HepG2 (cell line): Measurements from ENCODE around the gene BMPR2. TPM values are rescaled to one million over a fixed set of nuclear protein-coding genes. Genes with fewer than 3 reads are reported as not detected.

Experiments
- HOXD1 ChIP-seq: sonication (generic); formaldehyde crosslinking; IDR thresholded peaks from 2 replicates; pipeline ENCODE4 v1.5.0; 2020; ENCODE audit warnings: missing genetic modification reagents
- MAFF ChIP-seq: IDR thresholded peaks from 2 replicates; pipeline ENCODE4 v1.6.1; 2011; ENCODE audit warnings: low read depth, low read length, improper control_type of control experiment
- MLLT10 ChIP-seq: sonication (generic); formaldehyde crosslinking; IDR thresholded peaks from 2 replicates; pipeline ENCODE4 v1.4.0; 2020; ENCODE audit warnings: missing genetic modification reagents
- NFE2L1 ChIP-seq: sonication (generic); formaldehyde crosslinking; IDR thresholded peaks from 2 replicates; pipeline ENCODE4 v1.4.0; 2020; ENCODE audit warnings: missing genetic modification reagents, mild to moderate bottlenecking, borderline replicate concordance
- POLR2A ChIP-seq, 2 experiments: IDR thresholded peaks; 2 replicates each; pipeline ENCODE4 v1.6.1; 2011; ENCODE audit warnings: low read depth in 2 of 2, low read length in 2 of 2, mild to moderate bottlenecking in 1 of 2, moderate library complexity in 1 of 2; ENCODE audit not compliant: insufficient read depth in 1 of 2
- RBAK ChIP-seq: sonication (generic); formaldehyde crosslinking; IDR thresholded peaks from 2 replicates; pipeline ENCODE4 v1.5.1; 2020; ENCODE audit warnings: mild to moderate bottlenecking, missing genetic modification reagents
- SRSF1 ChIP-seq: fragments of 200-400 bp; formaldehyde crosslinking; optimal IDR thresholded peaks from 2 replicates; pipeline ENCODE3; 2017; ENCODE audit warnings: mild to moderate bottlenecking, low read depth, low read length, moderate library complexity
- ZBTB44 ChIP-seq: sonication (generic); formaldehyde crosslinking; IDR thresholded peaks from 2 replicates; pipeline ENCODE4 v1.4.0; 2020; ENCODE audit warnings: missing genetic modification reagents
- ZMYM4 ChIP-seq: sonication (generic); formaldehyde crosslinking; IDR thresholded peaks from 2 replicates; pipeline ENCODE4 v1.8.1; 2023; ENCODE audit warnings: mild to moderate bottlenecking, missing genetic modification reagents
- ZNF251 ChIP-seq: sonication (generic); formaldehyde crosslinking; IDR thresholded peaks from 2 replicates; pipeline ENCODE4 v1.9.0; 2021; ENCODE audit warnings: mild to moderate bottlenecking, missing genetic modification reagents
- ZNF274 ChIP-seq: sonication (generic); formaldehyde crosslinking; IDR thresholded peaks from 2 replicates; pipeline ENCODE4 v1.5.1; 2020; ENCODE audit warnings: mild to moderate bottlenecking, missing genetic modification reagents
- ZNF329 ChIP-seq: sonication (generic); formaldehyde crosslinking; IDR thresholded peaks from 2 replicates; pipeline ENCODE4 v1.9.0; 2021; ENCODE audit warnings: low read depth, mild to moderate bottlenecking, missing genetic modification reagents
- ZNF367 ChIP-seq: sonication (generic); formaldehyde crosslinking; IDR thresholded peaks from 2 replicates; pipeline ENCODE4 v1.4.0; 2020; ENCODE audit warnings: missing genetic modification reagents, borderline replicate concordance
- ZNF513 ChIP-seq: sonication (generic); formaldehyde crosslinking; conservative IDR thresholded peaks from 2 replicates; pipeline ENCODE4 v1.5.0; 2020; ENCODE audit warnings: missing genetic modification reagents
- ZNF614 ChIP-seq: IDR thresholded peaks from 2 replicates; pipeline ENCODE4 v1.6.1; 2018; ENCODE audit warnings: missing biosample characterization, missing genetic modification reagents, inconsistent platforms, borderline replicate concordance
- ZNF678 ChIP-seq: sonication (generic); formaldehyde crosslinking; IDR thresholded peaks from 2 replicates; pipeline ENCODE4 v1.4.0; 2020; ENCODE audit warnings: mild to moderate bottlenecking, missing genetic modification reagents
- ZNF878 ChIP-seq: sonication (generic); formaldehyde crosslinking; IDR thresholded peaks from 2 replicates; pipeline ENCODE4 v1.8.1; 2023; ENCODE audit warnings: mild to moderate bottlenecking, missing genetic modification reagents, moderate library complexity
- ZSCAN29 ChIP-seq: sonication (generic); formaldehyde crosslinking; conservative IDR thresholded peaks from 2 replicates; pipeline ENCODE4 v1.4.0; 2020; ENCODE audit warnings: mild to moderate bottlenecking, missing genetic modification reagents
- polyA plus RNA-seq, 8 experiments: library from polyadenylated mRNA; depleted of rRNA in 3 of 8; stranded (reverse) in 7 of 8; unstranded in 1 of 8; fragments of >200 nt; fragmentation: Illumina TruSeq in 4 of 8; extraction: Trizol in 4 of 8; gene quantifications; 2 replicates each; pipeline versions ENCODE4 v1.2.1 to v1.2.3, GENCODE V29; 2011 to 2016; ENCODE audit warnings: low read depth in 4 of 8, missing spikeins in 1 of 8, mixed read lengths in 1 of 8; ENCODE audit not compliant: insufficient read depth in 1 of 8
- total RNA-seq, 5 experiments: library from RNA; depleted of rRNA; stranded (reverse); fragments of >200 nt; fragmentation: Illumina TruSeq; extraction: Trizol; gene quantifications; 2 replicates each; pipeline ENCODE4 v1.2.3, GENCODE V29; 2016; ENCODE audit warnings: low read depth in 1 of 5
- TF ChIP-seq, protein P1 (sequence below): sonication (generic); formaldehyde crosslinking; IDR thresholded peaks from 2 replicates; pipeline ENCODE4 v1.8.1; 2023; ENCODE audit warnings: mild to moderate bottlenecking, missing genetic modification reagents
- TF ChIP-seq, protein P2 (sequence below): sonication (generic); formaldehyde crosslinking; IDR thresholded peaks from 2 replicates; pipeline ENCODE4 v1.4.0; 2020; ENCODE audit warnings: mild to moderate bottlenecking, missing genetic modification reagents

BMPR2 gene
- total and polyA plus RNA-seq, 2 of the 13 experiments (the other 11 are each of a cell fraction or from before 2014, with no cell fraction given) = 5.5 to 10.3 TPM

DNA sequence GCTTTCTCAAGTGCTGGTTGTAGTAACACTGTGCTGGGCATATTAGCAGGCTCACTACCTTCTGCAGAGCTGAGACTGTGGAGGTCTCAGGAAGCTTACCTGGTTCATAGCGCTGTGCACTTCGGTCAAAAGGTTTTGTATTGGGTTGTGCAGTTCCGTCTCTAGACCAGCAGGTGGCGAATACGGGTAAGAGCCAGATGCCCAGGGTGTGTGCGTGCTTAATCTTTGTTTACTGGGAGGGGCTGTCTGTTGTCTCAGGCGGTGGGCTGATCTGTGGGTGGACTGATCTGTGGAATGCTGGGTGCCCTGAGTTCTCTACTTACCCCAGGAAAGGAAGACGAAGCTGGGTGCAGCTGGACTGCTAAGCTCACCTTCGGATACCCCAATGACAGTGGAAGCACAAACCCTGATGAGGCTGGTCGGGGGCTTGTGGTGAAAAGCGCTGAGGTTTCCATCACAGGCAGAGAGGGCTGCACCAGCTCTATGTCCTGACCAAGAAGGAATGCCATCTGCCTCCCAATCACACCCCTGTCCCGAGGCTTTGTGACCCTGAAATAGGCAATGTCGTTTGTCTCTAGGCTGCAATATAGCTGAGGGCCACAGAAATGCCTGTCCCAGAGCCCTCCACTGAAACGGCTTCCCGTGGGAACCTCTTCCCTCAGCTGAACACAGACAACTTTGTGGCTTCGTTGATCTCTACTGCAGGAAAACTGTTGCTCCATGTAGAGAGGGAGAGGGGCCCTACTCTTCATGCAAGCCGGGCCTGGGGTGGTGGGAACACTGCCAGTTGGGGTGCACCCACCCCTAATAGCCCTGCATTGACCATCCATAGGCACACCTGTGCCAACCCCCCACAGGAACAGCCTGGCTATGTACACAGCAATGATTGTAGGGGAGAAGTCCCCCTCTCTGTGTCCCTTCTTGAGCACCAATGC is 212.8 kb downstream of the BMPR2 start (continued):
- TF ChIP-seq ZNF513 (CRISPR knock-in tag) (no peak), ZNF878 (CRISPR knock-in tag) (no peak), ZNF274 (peak; percentile 79), MAFF (no peak), HOXD1 (CRISPR knock-in tag) (no peak), ZBTB44 (CRISPR knock-in tag) (no peak), ZNF367 (CRISPR knock-in tag) (no peak), ZMYM4 (CRISPR knock-in tag) (peak; percentile 94), RBAK (no peak), NFE2L1 (CRISPR knock-in tag) (no peak), POLR2A (IDR thresholded peaks at IDR 0.05; ENCODE audit: insufficient read depth in 1 of 2, low read depth in 2 of 2, low read length in 2 of 2) (peak in 1 of 2 experiments; percentile 54; a peak in 2 of 4 replicates), MLLT10 (no peak), ZNF678 (CRISPR knock-in tag) (no peak), ZNF329 (CRISPR knock-in tag) (no peak), ZSCAN29 (CRISPR knock-in tag) (peak; percentile 60; the same call in 1 of the 2 replicates), ZNF614 (CRISPR knock-in tag) (peak; percentile 62; the same call in 1 of the 2 replicates), ZNF251 (CRISPR knock-in tag) (no peak), SRSF1 (no peak)
- TF ChIP-seq, protein P1, sequence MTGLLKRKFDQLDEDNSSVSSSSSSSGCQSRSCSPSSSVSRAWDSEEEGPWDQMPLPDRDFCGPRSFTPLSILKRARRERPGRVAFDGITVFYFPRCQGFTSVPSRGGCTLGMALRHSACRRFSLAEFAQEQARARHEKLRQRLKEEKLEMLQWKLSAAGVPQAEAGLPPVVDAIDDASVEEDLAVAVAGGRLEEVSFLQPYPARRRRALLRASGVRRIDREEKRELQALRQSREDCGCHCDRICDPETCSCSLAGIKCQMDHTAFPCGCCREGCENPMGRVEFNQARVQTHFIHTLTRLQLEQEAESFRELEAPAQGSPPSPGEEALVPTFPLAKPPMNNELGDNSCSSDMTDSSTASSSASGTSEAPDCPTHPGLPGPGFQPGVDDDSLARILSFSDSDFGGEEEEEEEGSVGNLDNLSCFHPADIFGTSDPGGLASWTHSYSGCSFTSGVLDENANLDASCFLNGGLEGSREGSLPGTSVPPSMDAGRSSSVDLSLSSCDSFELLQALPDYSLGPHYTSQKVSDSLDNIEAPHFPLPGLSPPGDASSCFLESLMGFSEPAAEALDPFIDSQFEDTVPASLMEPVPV = no peak
- TF ChIP-seq, protein P2, sequence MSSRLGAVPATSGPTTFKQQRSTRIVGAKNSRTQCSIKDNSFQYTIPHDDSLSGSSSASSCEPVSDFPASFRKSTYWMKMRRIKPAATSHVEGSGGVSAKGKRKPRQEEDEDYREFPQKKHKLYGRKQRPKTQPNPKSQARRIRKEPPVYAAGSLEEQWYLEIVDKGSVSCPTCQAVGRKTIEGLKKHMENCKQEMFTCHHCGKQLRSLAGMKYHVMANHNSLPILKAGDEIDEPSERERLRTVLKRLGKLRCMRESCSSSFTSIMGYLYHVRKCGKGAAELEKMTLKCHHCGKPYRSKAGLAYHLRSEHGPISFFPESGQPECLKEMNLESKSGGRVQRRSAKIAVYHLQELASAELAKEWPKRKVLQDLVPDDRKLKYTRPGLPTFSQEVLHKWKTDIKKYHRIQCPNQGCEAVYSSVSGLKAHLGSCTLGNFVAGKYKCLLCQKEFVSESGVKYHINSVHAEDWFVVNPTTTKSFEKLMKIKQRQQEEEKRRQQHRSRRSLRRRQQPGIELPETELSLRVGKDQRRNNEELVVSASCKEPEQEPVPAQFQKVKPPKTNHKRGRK = peak; percentile 83; the same call in 1 of the 2 replicates
